SK-N-SH (cell line): ENCODE results near the gene CYB561D2. TPM values are rescaled to one million over a fixed set of nuclear protein-coding genes. Genes with fewer than 3 reads are reported as not detected.

ENCODE experiments used
- CTCF ChIA-PET: fragments of 300-600, 350-600 bp; formaldehyde crosslinking; extraction: SDS; loops from one replicate; lab custom pipeline; 2021; lab: Yijun Ruan, JAX
- POLR2A ChIA-PET: fragments of 350-600 bp; sonication (Branson Sonifier 250); formaldehyde crosslinking; extraction: SDS; loops from one replicate; lab custom pipeline; 2020; ENCODE audit warnings: antibody characterized with exemption, inconsistent platforms; lab: Yijun Ruan, JAX
- DNase-seq: peaks from one replicate; pipeline ENCODE4 v3.0.0; 2012
- H2AFZ ChIP-seq: fragments of 200-600 bp; sonication (generic); 2 replicates; pipeline ENCODE4 v1.8.1; 2016; ENCODE audit warnings: antibody characterized with exemption, mild to moderate bottlenecking, low read depth
- H3F3A ChIP-seq: fragments of 200-600 bp; sonication (generic); replicated peaks from 2 replicates; pipeline ENCODE3; 2016; ENCODE audit warnings: antibody characterized with exemption, mild to moderate bottlenecking; ENCODE audit not compliant: insufficient read depth
- H3K27ac ChIP-seq, 2 experiments: fragments of 200-500 bp in 1 of 2; fragments of 200-600 bp in 1 of 2; sonication (Bioruptor generic) in 1 of 2; sonication (generic), shearing (Covaris generic) in 1 of 2; 2 replicates each; pipeline versions ENCODE4 v1.5.1 to v1.6.1; 2014 to 2016; ENCODE audit warnings: low read depth in 2 of 2, inconsistent platforms in 1 of 2, low read length in 1 of 2, mild to moderate bottlenecking in 1 of 2, mixed read lengths in 1 of 2
- H3K27me3 ChIP-seq: fragments of 200-600 bp; sonication (generic), shearing (Covaris generic); 2 replicates; pipeline ENCODE4 v1.6.1; 2016; ENCODE audit warnings: mixed run types; ENCODE audit not compliant: insufficient read depth
- H3K36me3 ChIP-seq, 2 experiments: fragments of 200-500 bp in 1 of 2; fragments of 200-600 bp in 1 of 2; sonication (Bioruptor generic) in 1 of 2; sonication (generic) in 1 of 2; replicated peaks in 1 of 2; 2 replicates each; pipeline versions ENCODE3 to v1.5.1; 2014 to 2016; ENCODE audit warnings: low read length in 1 of 2, mild to moderate bottlenecking in 1 of 2; ENCODE audit not compliant: insufficient read depth in 2 of 2, control insufficient read depth in 1 of 2
- H3K4me1 ChIP-seq, 2 experiments: fragments of 200-500 bp in 1 of 2; fragments of 200-600 bp in 1 of 2; sonication (Bioruptor generic) in 1 of 2; sonication (generic), shearing (Covaris generic) in 1 of 2; 2 replicates each; pipeline versions ENCODE4 v1.5.1 to v1.6.1; 2014 to 2016; ENCODE audit warnings: low read depth in 1 of 2, low read length in 1 of 2, mixed run types in 1 of 2; ENCODE audit not compliant: insufficient read depth in 2 of 2, control insufficient read depth in 1 of 2
- H3K4me2 ChIP-seq: fragments of 200-600 bp; sonication (generic), shearing (Covaris generic); 2 replicates; pipeline ENCODE4 v1.6.1; 2017; ENCODE audit warnings: mixed run types
- H3K4me3 ChIP-seq, 2 experiments: fragments of 200-500 bp in 1 of 2; fragments of 200-600 bp in 1 of 2; sonication (Bioruptor generic) in 1 of 2; sonication (generic), shearing (Covaris generic) in 1 of 2; 2 replicates each; pipeline versions ENCODE4 v1.5.1 to v1.8.1; 2014 to 2016; ENCODE audit warnings: low read depth in 2 of 2, inconsistent platforms in 1 of 2, low read length in 1 of 2, mild to moderate bottlenecking in 1 of 2, mixed read lengths in 1 of 2, moderate library complexity in 1 of 2
- H3K79me2 ChIP-seq: fragments of 200-600 bp; sonication (generic); 2 replicates; pipeline ENCODE4 v1.8.1; 2017; ENCODE audit warnings: mild to moderate bottlenecking; ENCODE audit not compliant: insufficient read depth
- H3K9ac ChIP-seq: fragments of 200-600 bp; sonication (generic); 2 replicates; pipeline ENCODE4 v1.6.1; 2017; ENCODE audit warnings: mixed run types
- H3K9me2 ChIP-seq: fragments of 200-600 bp; sonication (generic); 2 replicates; pipeline ENCODE4 v1.6.1; 2017; ENCODE audit warnings: mixed run types
- H3K9me3 ChIP-seq: fragments of 200-600 bp; sonication (generic); 2 replicates; pipeline ENCODE4 v1.6.1; 2017; ENCODE audit warnings: mixed run types, mild to moderate bottlenecking, moderate library complexity
- H4K20me1 ChIP-seq: fragments of 200-600 bp; sonication (generic); 2 replicates; pipeline ENCODE4 v1.6.1; 2017; ENCODE audit warnings: mild to moderate bottlenecking, mixed run types; ENCODE audit not compliant: insufficient read depth
- CHD2 ChIP-seq: fragments of 150-350 bp; IDR thresholded peaks from 2 replicates; pipeline ENCODE4 v1.6.1; 2018; ENCODE audit warnings: low read length; ENCODE audit not compliant: partially characterized antibody
- ELF1 ChIP-seq: IDR thresholded peaks from 2 replicates; pipeline ENCODE4 v1.4.0; 2012
- EP300 ChIP-seq, 2 experiments: IDR thresholded peaks; 2 replicates each; pipeline versions ENCODE4 v1.4.0 to v1.6.1; 2012; ENCODE audit warnings: borderline replicate concordance in 1 of 2, low read depth in 1 of 2, low read length in 1 of 2
- FOXJ3 ChIP-seq: sonication (generic); formaldehyde crosslinking; IDR thresholded peaks from 2 replicates; pipeline ENCODE4 v1.5.1; 2020; ENCODE audit warnings: mild to moderate bottlenecking, missing genetic modification reagents
- GATA2 ChIP-seq: sonication (generic); formaldehyde crosslinking; IDR thresholded peaks from 2 replicates; pipeline ENCODE4 v1.5.0; 2020; ENCODE audit warnings: mild to moderate bottlenecking, missing genetic modification reagents
- NFIC ChIP-seq: IDR thresholded peaks from 2 replicates; pipeline ENCODE4 v1.4.0; 2012; ENCODE audit warnings: borderline replicate concordance
- POLR2AphosphoS5 ChIP-seq: IDR thresholded peaks from 2 replicates; pipeline ENCODE4 v1.6.1; 2012; ENCODE audit warnings: low read depth, low read length
- RFX5 ChIP-seq: IDR thresholded peaks from 2 replicates; pipeline ENCODE4 v1.6.1; 2012; ENCODE audit warnings: mild to moderate bottlenecking, improper control_type of control experiment, low read length
- SMC3 ChIP-seq: IDR thresholded peaks from 2 replicates; pipeline ENCODE4 v1.6.1; 2012; ENCODE audit warnings: low read depth, low read length, improper control_type of control experiment
- TAF1 ChIP-seq: IDR thresholded peaks from 2 replicates; pipeline ENCODE4 v1.6.1; 2012; ENCODE audit warnings: low read depth, mild to moderate bottlenecking, low read length, moderate library complexity, borderline replicate concordance
- YY1 ChIP-seq: IDR thresholded peaks from 2 replicates; pipeline ENCODE4 v1.4.0; 2012; ENCODE audit warnings: low read depth, mild to moderate bottlenecking
- WGBS: methylation state at CpG from one replicate; pipeline ENCODE4 v1.1.6; 2017; ENCODE audit warnings: low lambda C conversion rate; 5-methylcytosine and 5-hydroxymethylcytosine counted together
- polyA plus RNA-seq, 3 experiments: library from polyadenylated mRNA; depleted of rRNA; stranded (reverse); fragments of >200 nt; gene quantifications; 2 replicates each; pipeline ENCODE4 v1.2.3, GENCODE V29; 2012
- TF ChIP-seq, protein P1 (sequence below): IDR thresholded peaks from 2 replicates; pipeline ENCODE4; 2012
- TF ChIP-seq, protein P2 (sequence below): IDR thresholded peaks from 2 replicates; pipeline ENCODE4 v1.4.0; 2012; ENCODE audit warnings: low read depth

The CYB561D2 gene
- polyA plus RNA-seq, 1 of the 3 experiments (the other 2 are of a cell fraction) = 40.7 TPM

DNA sequence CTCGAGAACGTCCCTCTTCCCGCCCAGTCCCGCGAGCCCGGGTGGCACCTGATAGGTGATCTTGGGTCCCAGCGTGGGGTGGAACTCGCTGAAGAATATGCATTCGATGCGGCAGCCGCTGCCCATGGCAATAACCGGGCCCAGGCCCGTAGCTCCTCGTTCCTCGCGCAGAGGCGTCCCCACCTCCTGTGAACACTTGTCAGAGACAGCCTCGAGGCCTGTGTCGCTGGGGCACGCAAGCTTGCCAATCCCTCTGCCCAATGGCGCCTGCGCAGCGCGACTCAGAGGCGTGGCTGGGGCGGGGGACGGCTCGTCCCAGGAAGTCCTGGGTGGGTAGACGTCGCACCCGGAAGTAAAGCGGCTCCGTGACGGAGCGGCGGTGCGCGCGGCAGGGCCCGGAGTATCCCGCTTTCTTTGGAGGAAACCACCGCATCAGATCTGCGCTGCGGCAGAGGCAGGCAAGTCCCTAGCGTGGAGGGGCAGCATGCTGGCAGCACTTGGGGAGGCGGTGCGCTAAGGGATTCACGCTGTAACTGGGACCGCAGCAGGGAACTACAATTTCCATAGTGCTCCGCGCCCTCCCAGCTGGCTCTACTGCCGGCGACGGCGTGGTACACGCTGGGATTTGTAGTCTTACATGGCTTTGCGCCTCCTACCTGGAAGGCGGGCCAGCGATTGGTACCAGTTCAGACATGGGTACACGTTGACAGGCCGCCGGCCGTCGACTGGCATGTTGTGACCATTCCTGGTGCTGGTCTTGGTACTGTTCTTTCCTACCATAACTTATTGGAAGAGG, at the start of gene CYB561D2, which contains the start of gene NPRL2 (continued):
- TF ChIP-seq YY1 (no peak; the same call in 1 of the 2 replicates), EP300 (IDR thresholded peaks at IDR 0.05; ENCODE audit: borderline replicate concordance in 1 of 2, low read depth in 1 of 2, low read length in 1 of 2) (no peak), ELF1 (peak; percentile 95), FOXJ3 (CRISPR knock-in tag) (peak; percentile 23), GATA2 (CRISPR knock-in tag) (no peak), CHD2 (peak; percentile 95), RFX5 (no peak), NFIC (no peak), POLR2AphosphoS5 (peak; percentile 72), TAF1 (no peak)
- TF ChIP-seq, protein P1, sequence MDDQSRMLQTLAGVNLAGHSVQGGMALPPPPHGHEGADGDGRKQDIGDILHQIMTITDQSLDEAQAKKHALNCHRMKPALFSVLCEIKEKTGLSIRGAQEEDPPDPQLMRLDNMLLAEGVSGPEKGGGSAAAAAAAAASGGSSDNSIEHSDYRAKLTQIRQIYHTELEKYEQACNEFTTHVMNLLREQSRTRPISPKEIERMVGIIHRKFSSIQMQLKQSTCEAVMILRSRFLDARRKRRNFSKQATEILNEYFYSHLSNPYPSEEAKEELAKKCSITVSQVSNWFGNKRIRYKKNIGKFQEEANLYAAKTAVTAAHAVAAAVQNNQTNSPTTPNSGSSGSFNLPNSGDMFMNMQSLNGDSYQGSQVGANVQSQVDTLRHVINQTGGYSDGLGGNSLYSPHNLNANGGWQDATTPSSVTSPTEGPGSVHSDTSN = no peak
- TF ChIP-seq, protein P2, sequence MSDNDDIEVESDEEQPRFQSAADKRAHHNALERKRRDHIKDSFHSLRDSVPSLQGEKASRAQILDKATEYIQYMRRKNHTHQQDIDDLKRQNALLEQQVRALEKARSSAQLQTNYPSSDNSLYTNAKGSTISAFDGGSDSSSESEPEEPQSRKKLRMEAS = peak; percentile 97

DNA sequence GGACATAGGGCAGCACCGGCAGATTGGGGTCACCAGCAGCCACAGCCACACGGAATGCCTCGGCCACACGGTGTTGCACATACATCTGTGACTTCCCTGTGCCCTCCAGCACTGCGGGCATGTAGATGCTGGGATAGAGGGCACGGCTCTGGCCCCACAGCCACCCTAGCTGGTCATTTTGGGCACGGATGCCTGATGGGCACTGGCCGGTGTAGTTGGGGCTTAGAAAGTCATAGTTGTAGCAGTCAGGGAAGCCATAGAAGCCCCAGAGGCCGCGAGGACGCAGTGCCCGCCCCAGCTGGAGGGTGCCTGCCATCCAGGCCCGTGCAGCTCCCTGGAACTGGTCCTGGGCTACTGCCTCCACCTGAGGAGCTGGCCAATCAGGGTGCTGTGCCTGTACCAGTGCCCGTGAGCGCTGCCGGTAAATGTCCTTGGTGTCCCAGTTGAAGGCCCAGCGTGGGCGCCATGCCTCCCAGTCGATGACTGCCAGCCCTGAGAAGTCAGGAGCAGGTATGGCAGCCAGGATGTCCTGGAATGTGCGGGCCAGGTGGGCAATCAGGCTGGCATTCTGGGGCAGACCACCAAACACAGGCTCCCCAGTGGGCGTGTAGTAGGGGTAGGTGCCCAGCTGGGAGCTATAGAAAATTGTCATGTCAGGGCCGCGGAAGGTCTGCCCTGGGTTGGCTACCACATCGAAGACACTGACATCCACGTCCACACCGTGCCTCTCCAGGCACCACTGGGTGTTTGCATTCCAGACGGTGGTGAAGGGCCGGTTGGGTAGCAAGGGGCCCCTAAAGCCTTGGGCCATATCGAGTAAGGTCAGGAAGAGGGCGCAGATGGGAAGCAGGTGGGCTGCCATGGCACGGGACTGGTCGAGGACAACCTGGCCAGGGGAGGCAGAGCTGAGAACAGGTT, 48.3 kb upstream of the CYB561D2 start:
- no peaks in the 10 kb centered on the region for H3F3A ChIP-seq
- WGBS = 86% methylated on average over 19 of the region's 32 CpGs
- H3K4me3 ChIP-seq = no peak overlapping the region
- H3K27me3 ChIP-seq = no peaks in the 10 kb centered on the region
- no peak overlapping the region for H2AFZ ChIP-seq
- H3K36me3 ChIP-seq = peaks cover 0 to 2% of the 10 kb centered on the region in 2 experiments
- ChIA-PET POLR2A (no interaction called here), CTCF (interaction anchor here (0.8 to 7.7 kb wide), 7 partner anchors 17 to 243 kb away, joined by 3 to 45 read pairs (median 5); partner anchors contain the start of gene TUSC2)
- 0 out of 2 replicates have a peak, but pooled peaks cover 7% of the 10 kb centered on the region for H3K9me3 ChIP-seq
- no peak for DNase-seq
- no peak overlapping the region for H3K4me2 ChIP-seq
- TF ChIP-seq SMC3 = no peak
- H4K20me1 ChIP-seq = no peaks in the 10 kb centered on the region
- H3K9me2 ChIP-seq = no peaks in the 10 kb centered on the region
- H3K9ac ChIP-seq = no peak overlapping the region
- peaks cover 7% of the 10 kb centered on the region; the same call in 1 of the 2 replicates for H3K79me2 ChIP-seq
- H3K4me1 ChIP-seq = peaks cover 10 to 38% of the 10 kb centered on the region in 2 experiments; a peak in 2 of 4 replicates
- H3K27ac ChIP-seq = peak overlapping the region in 1 of 2 experiments; percentile 76; a peak in 2 of 4 replicates
